Common myeloid progenitor, CD34-positive (primary cell): ENCODE results near the gene WNK2.
A peak's percentile ranks its signal among the peaks of the same experiment; 100 is the strongest.
"Not testable (repeated sequence)": the region's sequence is repeated elsewhere in the genome, so short reads cannot be mapped to it uniquely, and the experiment has no call there.

Source experiments
- CTCF ChIA-PET: fragments of 350-600 bp; sonication (Branson Sonifier 250); formaldehyde crosslinking; loops from one replicate; lab custom pipeline; 2021; ENCODE audit warnings: antibody characterized with exemption; lab: Charles Lee
- POLR2A ChIA-PET: fragments of 350-600 bp; sonication (Branson Sonifier 250); formaldehyde crosslinking; loops from one replicate; lab custom pipeline; 2021; ENCODE audit warnings: antibody characterized with exemption; lab: Charles Lee
- DNase-seq, 3 donors: peaks; one replicate each; pipeline versions ENCODE4 v3.0.0 to v3.0.0-alpha.2; 2013
- H3K27ac ChIP-seq, 2 experiments: 1 replicate in 1 of 2; 2 replicates in 1 of 2; pipeline ENCODE4 v1.7.0; 2013; ENCODE audit warnings: inconsistent platforms in 2 of 2, low read length in 2 of 2, mild to moderate bottlenecking in 2 of 2, low read depth in 1 of 2, moderate library complexity in 1 of 2; ENCODE audit not compliant: severe bottlenecking in 2 of 2, insufficient read depth in 1 of 2, poor library complexity in 1 of 2
- H3K27me3 ChIP-seq, 5 experiments: replicated peaks in 2 of 5; 1 replicate in 3 of 5; 2 replicates in 2 of 5; pipeline versions ENCODE4 v1.6.1 to v1.7.0; 2013; ENCODE audit warnings: low read length in 4 of 5, mild to moderate bottlenecking in 2 of 5, moderate library complexity in 2 of 5, inconsistent platforms in 1 of 5; ENCODE audit not compliant: insufficient read depth in 5 of 5, control insufficient read depth in 4 of 5
- H3K36me3 ChIP-seq, 4 experiments: 1 replicate in 2 of 4; 2 replicates in 2 of 4; pipeline versions ENCODE4 v1.6.1 to v1.7.0; 2013; ENCODE audit warnings: low read length in 3 of 4, control low read depth in 1 of 4, mild to moderate bottlenecking in 1 of 4; ENCODE audit not compliant: control insufficient read depth in 4 of 4, insufficient read depth in 4 of 4
- H3K4me1 ChIP-seq, 4 experiments: 1 replicate in 3 of 4; 2 replicates in 1 of 4; pipeline versions ENCODE4 v1.6.1 to v1.7.1; 2013; ENCODE audit warnings: low read length in 3 of 4, mild to moderate bottlenecking in 3 of 4, control low read depth in 1 of 4, inconsistent platforms in 1 of 4, moderate library complexity in 1 of 4; ENCODE audit not compliant: control insufficient read depth in 4 of 4, insufficient read depth in 4 of 4; ENCODE audit errors: control extremely low read depth in 1 of 4
- H3K4me3 ChIP-seq, 7 experiments: 1 replicate in 4 of 7; 2 replicates in 3 of 7; pipeline versions ENCODE4 v1.5.1 to v1.7.0; 2013; ENCODE audit warnings: mild to moderate bottlenecking in 7 of 7, low read length in 6 of 7, moderate library complexity in 6 of 7, inconsistent platforms in 2 of 7, low read depth in 2 of 7, control low read depth in 1 of 7; ENCODE audit not compliant: insufficient read depth in 4 of 7, control insufficient read depth in 1 of 7; ENCODE audit errors: extremely low read depth in 1 of 7
- H3K9me3 ChIP-seq, 5 experiments: 1 replicate in 4 of 5; 2 replicates in 1 of 5; pipeline versions ENCODE4 v1.6.1 to v1.7.1; 2013; ENCODE audit warnings: low read length in 4 of 5, mild to moderate bottlenecking in 2 of 5, inconsistent platforms in 1 of 5, low read depth in 1 of 5, moderate library complexity in 1 of 5; ENCODE audit not compliant: control insufficient read depth in 4 of 5, insufficient read depth in 2 of 5; ENCODE audit errors: control extremely low read depth in 1 of 5
- WGBS: methylation state at CpG from one replicate; pipeline ENCODE4 v1.1.5; 2013; ENCODE audit not compliant: insufficient coverage; 5-methylcytosine and 5-hydroxymethylcytosine counted together

The WNK2 gene

GRCh38 chr9:93338196-93338595 lies 154.3 kb downstream of the WNK2 start:
- H3K4me3 ChIP-seq, POLR2A ChIA-PET, DNase-seq, H3K36me3 ChIP-seq, H3K27ac ChIP-seq, H3K27me3 ChIP-seq, H3K4me1 ChIP-seq, CTCF ChIA-PET: not testable (repeated sequence)
- H3K9me3 ChIP-seq, result peaks cover 0 to 16% (median 9%) of the 10 kb centered on the region in 5 experiments
- 83% methylated on average over 1 of the region's 1 CpG for whole genome bisulfite sequencing

GRCh38 chr9:93340091-93340490 lies 156.2 kb downstream of the WNK2 start:
- H3K27me3 ChIP-seq, result peaks cover 0 to 15% (median 3%) of the 10 kb centered on the region in 5 experiments
- ChIA-PET CTCF (no interaction called here), POLR2A (no interaction called here)
- no peak for DNase-seq
- no peaks in the 10 kb centered on the region for H3K36me3 ChIP-seq
- peaks cover 0 to 16% (median 9%) of the 10 kb centered on the region in 5 experiments for H3K9me3 ChIP-seq
- no peak overlapping the region for H3K27ac ChIP-seq
- 100% methylated on average over 3 of the region's 6 CpGs for whole genome bisulfite sequencing
- H3K4me3 ChIP-seq, result no peak overlapping the region
- H3K4me1 ChIP-seq, result no peaks in the 10 kb centered on the region

GRCh38 chr9:93341820-93342219 lies 157.9 kb downstream of the WNK2 start:
- CTCF ChIA-PET, POLR2A ChIA-PET: not testable (repeated sequence)
- WGBS, result no CpG with 5 or more reads among the region's 5 CpGs

GRCh38 chr9:93342428-93342827 lies 158.5 kb downstream of the WNK2 start:
- H3K36me3 ChIP-seq, CTCF ChIA-PET, H3K4me3 ChIP-seq, H3K4me1 ChIP-seq, POLR2A ChIA-PET, DNase-seq, H3K27ac ChIP-seq: not testable (repeated sequence)
- Histone ChIP-seq H3K9me3 (peaks cover 0 to 18% (median 9%) of the 10 kb centered on the region in 5 experiments), H3K27me3 (peaks cover 6 to 33% (median 12%) of the 10 kb centered on the region in 5 experiments)
- 96% methylated on average over 10 of the region's 11 CpGs for WGBS

More at GRCh38 chr9:93341820-93342219, 157.9 kb downstream of the WNK2 start:
- H3K36me3 ChIP-seq, H3K27ac ChIP-seq, H3K4me3 ChIP-seq, H3K4me1 ChIP-seq: not testable (repeated sequence)
- Histone ChIP-seq H3K27me3 (peaks cover 4 to 31% (median 11%) of the 10 kb centered on the region in 5 experiments), H3K9me3 (peaks cover 0 to 18% (median 9%) of the 10 kb centered on the region in 5 experiments)
- DNase-seq, result peak in 1 of 3 donors; percentile 11

- Histone ChIP-seq H3K4me1 (peaks cover 0 to 10% (median 8%) of the 10 kb centered on the region in 4 experiments), H3K27ac (no peak overlapping the region), H3K27me3 (peaks cover 6 to 33% (median 12%) of the 10 kb centered on the region in 5 experiments), H3K9me3 (peaks cover 0 to 8% (median 5%) of the 10 kb centered on the region in 5 experiments), H3K4me3 (no peak overlapping the region), H3K36me3 (no peaks in the 10 kb centered on the region)
- no peak for DNase-seq
- POLR2A ChIA-PET, result no interaction called here
- CTCF ChIA-PET, result no interaction called here
- WGBS, result 90% methylated on average over 7 of the region's 9 CpGs
Observed at GRCh38 chr9:93343663-93344062, 159.7 kb downstream of the WNK2 start.

- Histone ChIP-seq H3K4me3 (peak overlapping the region in 6 of 7 experiments; percentile 34 to 71 (median 45)), H3K27ac (no peak overlapping the region), H3K27me3 (peaks cover 6 to 31% (median 12%) of the 10 kb centered on the region in 5 experiments), H3K9me3 (peaks cover 0 to 3% (median 0%) of the 10 kb centered on the region in 5 experiments), H3K4me1 (peaks cover 0 to 10% (median 8%) of the 10 kb centered on the region in 4 experiments), H3K36me3 (no peaks in the 10 kb centered on the region)
- 64% methylated on average over 19 of the region's 19 CpGs for WGBS
- ChIA-PET CTCF (no interaction called here), POLR2A (no interaction called here)
- DNase-seq, result no peak
Observed at GRCh38 chr9:93345643-93346230, 161.8 kb downstream of the WNK2 start.

- peak in 2 of 3 donors; percentile 25 to 33 for DNase-seq
- POLR2A ChIA-PET, result no interaction called here
- peaks cover 0 to 10% (median 8%) of the 10 kb centered on the region in 4 experiments for H3K4me1 ChIP-seq
- H3K9me3 ChIP-seq, result peaks cover 0 to 3% (median 0%) of the 10 kb centered on the region in 5 experiments
- H3K36me3 ChIP-seq, result no peaks in the 10 kb centered on the region
- 2% methylated on average over 57 of the region's 66 CpGs for WGBS
- no peak overlapping the region for H3K27ac ChIP-seq
- CTCF ChIA-PET, result no interaction called here
- H3K27me3 ChIP-seq, result peaks cover 6 to 31% (median 12%) of the 10 kb centered on the region in 5 experiments
- peak overlapping the region; percentile 34 to 71 (median 39) for H3K4me3 ChIP-seq
Observed at GRCh38 chr9:93346231-93347112, 162.5 kb downstream of the WNK2 start.
